ENCODE results near the gene CASP8.
"Not testable (repeated sequence)": the region's sequence is repeated elsewhere in the genome, so short reads cannot be mapped to it uniquely, and the experiment has no call there.

The CASP8 gene

DNA sequence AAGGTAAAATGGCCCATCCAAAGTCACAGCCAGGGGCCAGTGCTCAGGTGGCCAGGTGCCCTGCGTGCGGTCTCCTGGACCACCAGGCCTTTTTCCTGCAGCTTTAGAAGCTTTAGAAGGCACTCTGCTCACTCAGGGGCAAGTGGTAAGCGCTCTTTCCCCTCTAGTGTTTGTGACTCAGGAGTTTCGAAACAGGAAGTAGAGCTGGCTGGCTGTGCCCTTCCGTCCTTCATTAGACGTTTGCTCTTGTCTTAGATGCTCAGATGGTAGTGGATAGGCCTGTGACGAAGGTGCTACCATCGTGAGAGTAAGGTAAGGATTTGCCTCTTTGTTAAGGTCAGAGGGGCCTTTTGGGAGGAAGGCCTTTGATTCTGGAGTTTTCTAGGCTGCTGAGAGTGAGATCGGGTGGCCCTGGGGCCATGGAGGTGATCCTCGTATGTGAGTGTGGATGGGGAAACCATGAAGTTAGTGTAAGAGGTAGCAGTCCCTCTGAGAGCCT is at the start of gene CASP8:
TSS of gene CASP8 (plus strand) at position 235 of the 499 bp plus-strand sequence. CDS start 5,951 bp downstream, outside the sequence.
- DNase-seq, result no peak

DNA sequence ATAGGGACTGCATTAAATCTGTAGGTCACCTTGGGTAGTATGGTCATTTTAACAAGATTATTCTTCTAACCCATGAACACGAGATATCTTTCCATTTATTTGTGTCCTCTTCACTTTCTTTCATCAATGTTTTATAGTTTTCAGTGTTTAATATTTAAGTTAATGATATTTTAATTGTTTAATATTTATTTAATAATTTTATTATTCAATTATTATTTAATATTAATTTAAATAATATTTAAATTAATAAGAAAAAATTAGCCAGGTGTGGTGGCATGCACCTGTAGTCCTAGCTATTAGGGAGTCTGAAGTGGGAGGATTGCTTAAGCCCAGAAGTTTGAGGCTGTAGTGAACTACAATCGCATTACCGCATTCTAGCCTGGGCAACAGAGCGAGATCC is 44.4 kb upstream of the CASP8 start:
- no peak for DNase-seq

DNA sequence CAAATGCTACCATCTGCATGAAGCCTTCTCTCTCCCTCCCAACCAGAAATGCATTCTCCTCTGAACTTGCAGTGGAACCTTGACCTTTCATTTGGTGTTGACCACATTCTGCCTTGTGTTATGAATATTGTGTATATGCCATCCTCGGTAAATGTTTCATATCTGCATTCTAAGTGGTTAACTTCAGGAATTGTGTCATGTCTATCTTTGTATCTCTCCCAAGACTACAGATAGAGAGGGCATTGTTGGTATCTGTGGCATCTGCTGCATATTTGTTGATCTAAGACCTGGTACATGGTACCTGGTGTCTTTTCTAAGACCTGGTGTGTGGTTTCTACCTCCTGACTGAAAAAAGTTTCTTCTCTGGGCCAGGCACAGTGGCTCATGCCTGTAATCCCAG is 43.4 kb upstream of the CASP8 start:
- no peak for DNase-seq

DNA sequence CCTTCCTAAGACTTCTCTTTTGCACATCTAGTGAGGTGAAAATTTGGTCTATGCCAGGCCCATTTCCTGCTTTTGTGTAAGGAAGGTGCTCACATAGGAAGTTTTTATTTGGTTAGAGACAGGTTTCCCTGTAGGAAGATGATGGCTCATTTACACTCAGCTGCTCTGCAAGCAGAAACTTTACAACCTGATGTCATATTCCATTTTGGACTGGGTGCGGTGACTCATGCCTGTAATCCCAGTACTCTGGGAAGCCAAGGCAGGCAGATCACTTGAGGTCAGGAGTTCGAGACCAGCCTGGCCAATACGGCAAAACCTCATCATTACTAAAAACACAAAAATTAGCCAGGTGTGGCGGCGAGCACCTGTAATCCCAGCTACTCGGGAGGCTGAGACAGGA is 41.6 kb upstream of the CASP8 start:
- peak in 2 of 3 experiments; percentile 0 to 6 for DNase-seq

DNA sequence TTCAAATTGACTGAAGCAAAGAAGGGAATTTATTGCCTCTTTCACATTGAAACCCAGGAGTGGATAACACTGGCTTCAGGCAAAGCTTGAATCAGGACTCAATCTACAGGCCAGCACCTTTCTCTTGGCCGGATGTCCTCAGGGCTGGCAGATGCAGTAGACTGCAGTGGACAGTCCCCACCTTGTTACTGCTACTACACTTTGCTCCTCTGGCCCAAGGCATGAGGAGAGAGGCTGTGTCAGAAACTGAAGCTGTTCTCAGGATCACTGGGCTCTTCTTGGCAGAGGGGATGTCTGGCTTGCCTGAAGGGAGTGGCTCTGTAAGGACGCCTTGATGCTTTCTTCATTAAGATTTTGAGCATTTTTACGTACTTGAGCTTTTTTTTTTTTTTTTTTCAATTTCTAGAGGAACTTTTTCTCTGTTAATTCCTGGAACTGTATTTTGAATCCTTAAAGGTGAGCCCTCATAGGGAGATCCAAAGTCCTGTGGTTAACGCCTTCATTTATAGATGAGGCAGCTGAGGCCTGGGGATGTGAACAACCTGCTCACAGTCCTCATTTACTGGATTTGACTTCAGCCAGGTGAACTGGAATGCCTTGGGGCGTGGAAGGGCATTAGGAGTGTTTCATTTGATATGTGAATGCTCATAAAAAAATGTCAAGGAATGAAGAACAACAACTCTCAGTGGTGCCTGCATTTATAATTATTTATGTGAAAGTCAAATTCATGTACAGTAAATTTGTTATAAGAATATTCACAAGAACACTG is 40.8 kb upstream of the CASP8 start:
- DNase-seq, result peak in 2 of 3 experiments; percentile 1 to 63

DNA sequence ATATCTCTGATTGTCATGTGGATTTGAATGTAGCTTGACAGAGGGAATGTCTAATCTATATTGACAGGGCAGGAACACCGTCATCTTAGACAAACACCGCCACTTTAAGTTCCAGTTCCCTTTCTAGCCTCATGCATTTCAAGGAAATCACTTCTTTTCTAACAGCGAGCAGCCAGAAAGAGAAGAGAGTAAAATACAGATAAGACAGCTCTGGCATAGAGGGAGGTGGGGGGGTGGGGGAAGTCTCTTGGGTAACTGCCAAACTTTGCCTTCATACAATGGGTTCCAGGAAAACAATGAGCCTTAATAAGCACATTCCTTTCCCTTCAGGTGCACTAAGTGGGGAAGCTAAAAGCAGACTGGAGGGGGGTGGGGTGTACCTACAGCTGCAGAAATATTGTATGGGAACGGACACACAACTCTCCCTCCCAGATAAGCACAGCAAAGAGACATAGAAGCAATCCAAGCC is 40.2 kb upstream of the CASP8 start:
- DNase-seq, result peak in 2 of 3 experiments; percentile 65 to 83

DNA sequence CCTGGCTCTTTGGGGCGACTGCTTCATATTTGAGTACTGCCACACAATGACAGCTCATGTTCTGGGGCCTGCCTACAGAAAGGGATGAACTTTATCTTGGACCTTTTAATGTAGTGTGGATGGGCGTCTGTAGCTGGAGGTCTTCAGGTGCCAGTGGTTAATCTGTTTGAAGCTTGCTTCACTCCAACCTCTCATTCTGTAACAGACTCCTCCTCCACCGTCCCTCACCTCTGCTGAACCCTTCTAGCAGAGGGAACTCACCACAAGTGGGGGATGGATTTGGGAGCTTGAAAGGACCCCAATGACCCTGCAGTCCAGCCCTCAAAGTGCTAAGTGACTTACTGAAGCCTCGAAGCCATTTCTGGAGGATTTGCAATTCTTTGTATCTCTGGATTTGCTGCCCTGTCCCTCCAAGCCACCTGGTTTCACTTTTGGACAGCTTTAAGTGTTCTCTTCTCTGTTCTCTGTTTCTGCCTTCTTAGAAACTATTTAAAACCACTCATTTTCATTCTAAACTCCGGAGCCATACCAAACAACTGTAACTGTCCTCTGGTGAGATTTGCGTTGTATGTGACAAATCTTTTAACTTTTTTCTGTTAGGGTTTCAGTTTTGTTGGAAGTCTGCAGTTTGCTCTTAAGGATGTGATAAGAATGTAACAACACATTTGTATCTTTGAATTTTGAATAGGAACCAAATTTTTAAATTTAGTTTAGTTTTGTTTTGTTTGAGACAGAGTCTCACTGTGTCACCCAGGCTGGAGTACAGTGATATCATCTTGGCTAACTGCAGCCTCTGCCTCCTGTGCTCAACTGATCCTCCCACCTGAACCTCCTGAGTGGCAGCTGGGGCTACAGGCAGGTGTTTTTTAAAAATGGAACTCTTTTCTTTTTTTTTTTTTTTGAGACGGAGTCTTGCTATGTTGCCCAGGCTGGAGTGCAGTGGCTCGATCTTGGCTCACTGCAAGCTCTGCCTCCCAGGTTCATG is 37.0 kb upstream of the CASP8 start:
- no peak for DNase-seq

DNA sequence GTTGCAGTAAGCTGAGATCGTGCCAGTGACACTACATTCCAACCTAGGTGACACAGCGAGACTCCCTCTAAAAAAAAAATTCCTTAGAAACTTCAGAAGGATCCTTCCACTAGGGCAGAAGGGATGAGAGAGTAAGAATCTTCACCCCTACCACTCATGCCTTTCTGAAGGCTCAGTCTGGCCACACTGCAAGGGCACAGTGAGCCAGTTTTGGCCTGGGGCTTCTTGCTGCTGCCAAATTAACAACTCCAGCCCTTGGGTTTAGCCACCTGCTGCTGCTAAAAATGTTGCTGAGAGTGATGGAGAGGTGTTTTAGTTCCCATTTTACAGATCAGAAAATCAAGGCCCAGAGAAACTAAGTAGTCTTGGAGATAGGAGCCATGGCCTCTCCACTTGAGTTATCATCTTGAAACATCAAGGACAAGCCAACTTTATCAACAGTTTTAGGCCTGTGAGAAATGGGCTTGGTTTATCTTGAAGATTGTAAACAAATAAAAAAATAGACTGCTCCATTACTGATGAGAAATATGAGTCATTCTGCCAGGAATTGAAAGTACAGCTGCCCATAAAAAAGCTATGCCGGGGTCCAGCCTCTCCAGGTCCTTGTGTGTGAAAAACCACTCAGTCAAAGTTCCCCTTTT is 31.9 kb upstream of the CASP8 start:
- no peak for DNase-seq

DNA sequence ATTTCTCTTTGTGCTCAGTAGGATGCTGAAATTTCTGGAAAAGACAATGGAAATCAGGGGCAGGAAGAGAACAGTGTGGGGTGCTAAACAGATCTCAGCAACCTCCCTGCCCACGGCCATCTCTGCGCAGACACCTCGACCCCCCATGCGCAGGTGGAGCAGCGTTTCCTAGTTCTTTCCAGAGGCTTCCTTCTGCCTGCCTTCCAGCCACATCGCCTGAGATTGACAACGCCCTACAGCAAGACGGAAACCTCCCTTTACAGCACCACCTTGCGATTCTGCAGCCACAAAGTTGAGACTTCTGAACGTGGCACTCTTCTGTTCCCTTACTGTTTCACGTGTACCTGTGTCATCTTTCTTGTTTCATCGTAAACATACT is 31.4 kb upstream of the CASP8 start:
- DNase-seq, result no peak

DNA sequence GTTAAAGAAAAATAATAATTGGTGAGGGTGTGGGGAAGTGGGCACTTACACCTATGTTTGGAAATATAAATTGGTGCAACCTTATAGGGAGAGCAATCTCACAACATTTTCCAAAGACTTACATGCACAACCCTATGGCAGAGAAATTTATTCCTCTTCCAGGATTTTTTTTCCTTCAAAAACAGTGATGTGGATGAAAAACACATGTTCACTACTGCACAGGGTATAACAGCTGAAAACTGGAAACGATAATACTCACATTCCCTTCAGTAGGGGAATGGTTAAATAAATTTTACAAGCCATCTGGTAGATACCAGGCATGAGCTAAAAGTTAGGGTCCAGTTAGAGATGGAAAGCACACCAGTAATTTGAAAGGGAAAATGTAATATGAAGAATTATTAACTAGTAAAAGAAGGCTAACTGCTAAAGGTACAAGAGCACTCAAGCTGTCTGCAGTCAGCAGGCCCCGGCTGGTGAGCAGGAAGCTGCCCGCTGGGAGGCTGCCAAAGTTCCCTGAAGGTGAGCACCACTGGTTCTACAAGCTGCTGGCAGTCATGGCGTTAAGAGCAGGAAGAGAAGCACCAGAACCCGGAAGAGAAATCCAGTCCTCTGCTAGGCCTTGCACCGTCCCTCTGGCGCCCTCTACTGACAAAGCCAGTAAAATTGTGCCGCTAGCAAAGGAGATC is 28.4 kb upstream of the CASP8 start:
- DNase-seq, result peak; percentile 80 to 94 (median 90)

DNA sequence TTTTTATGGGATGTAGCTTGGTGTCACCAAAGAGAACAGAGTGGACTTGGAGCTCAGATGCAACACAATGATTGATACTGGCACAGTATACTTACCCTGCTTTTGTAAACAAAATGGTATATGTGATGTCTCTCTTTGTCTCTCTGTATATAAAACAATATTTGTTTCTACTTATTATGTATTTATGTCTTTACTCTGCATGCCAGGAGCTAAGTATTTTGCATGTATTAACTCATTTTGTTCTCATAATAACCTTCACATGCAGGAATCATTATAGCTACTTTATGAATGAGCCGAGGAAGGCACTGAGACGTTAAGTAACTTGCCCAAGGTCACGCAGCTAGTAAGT is 27.9 kb upstream of the CASP8 start:
- no peak for DNase-seq

DNA sequence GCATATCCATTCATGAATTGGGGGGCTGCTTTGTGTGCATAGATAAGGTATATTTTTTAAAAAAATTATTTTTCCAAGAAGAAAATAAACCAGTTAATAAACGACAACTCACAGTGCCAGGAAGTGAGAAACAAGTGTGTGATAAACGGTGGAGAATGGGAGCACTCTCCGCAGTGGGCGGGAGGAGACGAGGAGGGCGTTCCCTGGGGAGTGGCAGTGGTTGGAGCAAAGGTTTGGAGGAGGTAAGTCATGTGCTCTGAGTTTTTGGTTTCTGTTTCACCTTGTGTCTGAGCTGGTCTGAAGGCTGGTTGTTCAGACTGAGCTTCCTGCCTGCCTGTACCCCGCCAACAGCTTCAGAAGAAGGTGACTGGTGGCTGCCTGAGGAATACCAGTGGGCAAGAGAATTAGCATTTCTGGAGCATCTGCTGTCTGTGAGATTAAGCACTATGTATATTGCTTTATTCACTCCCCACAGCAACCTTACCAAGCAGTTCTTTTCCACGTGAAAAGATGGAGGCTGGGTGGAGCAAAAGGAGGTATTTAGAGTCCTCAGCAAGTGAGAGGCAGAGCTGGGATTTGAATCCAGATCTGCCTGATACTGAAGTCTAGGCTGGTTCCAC is 27.0 kb upstream of the CASP8 start:
- DNase-seq, result peak; percentile 79 to 92 (median 83)

DNA sequence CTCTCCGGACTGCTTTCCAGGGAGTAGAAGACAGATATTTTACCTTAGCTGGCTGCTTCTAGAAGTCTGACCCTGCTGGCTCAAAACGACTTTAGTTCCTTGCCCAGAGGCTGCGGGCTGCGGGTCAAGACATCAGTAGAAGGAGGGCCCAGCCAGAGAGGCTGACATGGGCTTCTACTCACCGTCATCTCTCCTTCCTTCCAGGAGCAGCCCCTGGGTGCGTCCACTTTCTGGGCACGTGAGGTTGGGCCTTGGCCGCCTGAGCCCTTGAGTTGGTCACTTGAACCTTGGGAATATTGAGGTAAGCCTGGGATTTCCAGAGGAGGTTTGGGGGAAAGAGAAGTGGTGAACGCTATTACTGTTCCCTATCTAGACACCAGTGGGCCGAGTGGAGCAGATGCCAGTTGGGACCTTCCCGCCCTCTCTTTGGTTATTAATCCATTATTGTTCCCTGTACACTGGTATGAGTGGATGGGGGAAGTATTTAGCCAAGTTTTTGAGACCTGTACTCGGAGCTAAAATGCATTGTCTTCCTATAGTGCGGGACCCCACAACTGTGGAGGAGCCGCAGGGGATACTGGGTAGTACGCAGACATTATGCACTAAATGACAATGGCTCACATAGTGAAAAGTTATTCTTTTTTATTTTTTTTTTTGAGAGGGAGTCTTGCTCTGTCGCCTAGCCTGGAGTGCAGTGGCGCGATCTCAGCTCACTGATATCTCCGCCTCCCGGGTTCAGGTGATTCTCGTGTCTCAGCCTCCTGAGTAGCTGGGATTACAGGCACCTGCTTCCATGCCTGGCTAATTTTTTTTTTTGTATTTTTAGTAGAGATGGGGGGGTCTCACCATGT is 26.3 kb upstream of the CASP8 start:
- DNase-seq, result peak in 2 of 3 experiments; percentile 60 to 68

DNA sequence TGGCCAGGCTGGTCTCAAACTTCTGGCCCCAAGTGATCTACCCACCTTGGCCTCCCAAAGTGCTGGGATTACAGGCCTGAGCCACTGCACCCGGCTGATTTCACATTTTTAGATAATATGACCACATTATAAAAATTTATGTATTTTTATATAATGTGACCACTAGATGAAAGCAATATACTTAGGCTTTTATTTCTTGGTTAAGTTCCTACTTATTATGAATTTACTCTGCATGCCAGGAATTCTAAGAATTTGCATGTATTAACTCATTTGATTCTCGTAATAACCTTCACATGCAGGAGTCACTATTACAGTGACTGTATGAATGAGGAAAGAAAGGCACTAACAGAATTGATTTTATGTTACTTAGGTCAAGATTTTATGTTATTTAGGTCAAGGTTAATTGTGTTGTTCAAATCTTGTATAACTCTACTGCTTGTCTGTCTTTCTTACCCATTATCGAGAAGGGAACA is 25.6 kb upstream of the CASP8 start:
- no peak for DNase-seq

DNA sequence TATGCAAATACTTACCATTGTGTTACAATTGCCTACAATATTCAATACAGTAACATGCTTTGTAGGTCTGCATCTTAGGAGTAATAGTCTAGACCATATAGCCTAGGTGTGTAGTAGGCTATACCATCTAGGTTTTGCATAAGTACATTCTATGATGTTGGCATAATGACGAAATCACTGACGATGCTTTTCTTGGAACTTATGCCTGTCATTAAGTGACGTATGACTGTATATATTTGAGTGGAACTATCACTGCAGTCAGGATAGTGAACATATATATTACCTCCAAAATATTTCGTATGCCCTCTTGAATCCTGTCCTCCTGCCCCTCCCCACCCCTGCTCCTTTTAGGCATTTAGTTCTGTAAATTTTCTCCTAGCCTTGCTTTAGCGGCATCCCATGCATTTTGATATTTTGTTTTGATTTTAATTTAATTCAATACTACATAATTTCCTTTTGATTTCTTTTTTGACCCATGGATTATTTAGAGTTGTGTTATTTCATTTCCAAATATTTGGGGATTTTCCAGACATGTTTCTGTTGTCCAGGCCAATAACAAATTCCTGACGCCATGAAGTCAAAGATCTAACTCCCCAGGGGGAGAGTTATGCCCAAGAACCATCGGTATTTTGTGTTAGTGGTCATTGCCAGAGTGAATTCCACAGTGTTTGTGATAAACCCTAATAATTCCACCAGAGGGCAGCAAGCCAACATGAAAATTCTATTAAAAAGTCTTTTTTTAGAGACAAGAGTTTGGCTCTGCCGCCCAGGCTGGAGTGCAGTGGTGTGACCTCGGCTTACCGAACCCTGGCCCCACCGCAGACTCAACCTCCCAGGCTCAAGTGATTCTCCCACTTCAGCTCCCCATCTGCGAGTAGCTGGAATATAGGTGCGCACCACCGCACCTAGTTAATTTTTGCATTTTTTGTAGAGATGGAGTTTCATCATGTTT is 24.2 kb upstream of the CASP8 start:
- peak; percentile 12 to 65 (median 38) for DNase-seq

DNA sequence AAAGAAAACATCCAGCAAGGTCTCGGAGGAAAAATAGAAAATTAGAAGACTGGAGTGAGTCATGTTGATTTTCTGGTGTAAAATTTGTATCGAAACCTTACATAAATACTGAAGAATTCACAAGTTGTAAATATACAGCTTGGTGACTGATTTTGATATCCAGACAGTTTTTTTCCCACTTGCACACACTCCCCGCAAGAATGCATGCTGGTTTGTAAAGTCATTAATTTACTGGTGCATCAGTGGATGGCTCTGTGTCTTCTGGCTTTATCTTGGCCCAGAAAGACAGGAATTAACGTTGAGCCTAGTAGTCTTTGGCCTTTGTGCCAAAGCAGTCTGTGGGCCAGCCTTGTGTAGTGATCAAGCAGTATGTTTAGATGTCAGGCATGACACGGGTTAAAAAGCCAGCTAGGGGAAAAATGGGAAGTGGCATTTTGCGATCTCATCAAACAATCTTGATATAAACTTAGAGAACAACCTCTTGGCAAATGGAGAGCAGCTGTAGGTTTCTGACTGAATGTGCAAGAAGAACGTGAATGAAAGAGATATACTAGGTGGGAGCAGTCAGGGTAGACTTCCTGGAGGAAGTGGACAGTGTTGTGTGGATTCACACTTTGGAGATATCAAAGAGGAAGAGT is 22.7 kb upstream of the CASP8 start:
- DNase-seq, result no peak

DNA sequence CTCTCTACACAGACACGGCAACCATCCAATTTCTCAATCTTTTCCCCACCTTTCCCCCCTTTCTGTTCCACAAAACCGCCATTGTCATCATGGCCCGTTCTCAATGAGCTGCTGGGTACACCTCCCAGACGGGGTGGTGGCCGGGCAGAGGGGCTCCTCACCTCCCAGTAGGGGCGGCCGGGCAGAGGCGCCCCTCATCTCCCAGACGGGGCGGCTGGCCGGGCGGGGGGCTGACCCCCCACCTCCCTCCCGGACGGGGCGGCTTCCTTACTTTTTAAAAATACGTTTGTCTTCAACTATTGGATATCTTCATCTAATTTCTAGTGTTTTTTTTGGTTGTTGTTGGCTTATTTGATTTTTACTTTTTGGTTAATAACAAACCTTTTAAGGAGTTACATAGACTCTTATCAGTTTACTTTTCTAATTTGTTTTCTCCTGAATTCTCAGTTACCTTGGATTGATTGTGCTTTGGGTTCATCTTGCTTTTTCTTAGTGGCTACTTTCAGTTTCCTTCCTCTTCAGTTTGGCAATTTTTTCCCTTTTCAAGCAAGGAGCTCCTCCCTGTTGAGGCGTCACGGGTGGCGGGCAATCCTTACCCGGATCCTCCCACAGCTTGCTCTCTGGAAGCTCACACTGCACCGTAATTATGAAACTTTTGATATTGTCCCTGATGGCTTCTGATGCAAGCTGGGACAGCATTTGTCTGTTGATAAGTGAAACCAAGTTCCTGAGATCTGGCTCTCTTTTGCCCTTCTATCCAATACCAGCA is 21.0 kb upstream of the CASP8 start:
- not testable (repeated sequence) for DNase-seq

DNA sequence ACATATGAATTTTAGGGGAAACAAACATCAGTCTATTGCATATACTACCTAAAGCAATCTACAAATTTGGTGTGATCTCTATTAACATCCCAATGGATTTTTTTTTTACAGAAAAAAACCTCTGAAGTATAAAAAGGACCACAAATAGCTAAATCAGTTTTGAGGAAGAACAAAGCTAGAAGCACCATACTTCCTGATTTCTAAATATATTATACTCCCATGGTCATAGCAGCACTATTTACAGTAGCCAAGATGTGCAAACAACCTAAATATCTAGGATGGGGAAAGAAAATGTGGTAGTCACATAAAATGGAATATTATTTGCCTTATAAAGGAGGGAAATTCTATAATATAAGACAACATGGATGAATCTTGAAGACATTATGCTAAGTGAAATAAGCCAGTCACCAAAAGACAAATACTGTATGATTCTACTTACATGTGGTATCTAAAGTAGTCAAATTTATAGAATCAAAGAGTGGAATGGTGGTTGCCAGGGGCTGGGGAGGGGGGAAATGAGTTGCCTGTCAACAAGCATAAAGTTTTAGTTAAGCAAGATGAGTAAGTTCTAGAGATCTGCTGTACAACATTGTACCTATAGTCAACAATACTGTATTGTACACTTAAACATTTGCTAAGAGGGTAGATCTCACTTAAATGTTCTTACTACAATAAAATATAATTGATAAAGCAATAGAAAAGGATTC is 17.6 kb upstream of the CASP8 start:
- no peak for DNase-seq
